Measurements from ENCODE around the gene SIL1.

- TF ChIP-seq CTCF (optimal IDR thresholded peaks at IDR 0.05 in 1 of 3, IDR thresholded peaks at IDR 0.05 in 1 of 3, conservative IDR thresholded peaks at IDR 0.05 in 1 of 3; ENCODE audit: extremely low read depth in 1 of 3, insufficient read depth in 2 of 3, low read length in 3 of 3) (no peak), EZH2 (IDR thresholded peaks at IDR 0.05; ENCODE audit: low read length) (no peak)
Observed at GRCh38 chr5:139167063-139167462, 31.1 kb downstream of the SIL1 start.
